HEK293 (cell line): ENCODE measurements around the gene ALDOA.

Experiments used
- EGR2 ChIP-seq: fragments of 450-650 bp; formaldehyde crosslinking; IDR thresholded peaks from 2 replicates; pipeline ENCODE4 v1.5.1; 2016; ENCODE audit warnings: low read depth, missing biosample characterization, missing genetic modification characterization
- HOXA7 ChIP-seq: sonication (generic); formaldehyde crosslinking; IDR thresholded peaks from 2 replicates; pipeline ENCODE4 v1.8.1; 2022; ENCODE audit warnings: missing genetic modification reagents, borderline replicate concordance
- KLF16 ChIP-seq: fragments of 450-650 bp; formaldehyde crosslinking; IDR thresholded peaks from 2 replicates; pipeline ENCODE4 v1.5.1; 2017; ENCODE audit warnings: missing biosample characterization, missing genetic modification characterization
- REPIN1 ChIP-seq: fragments of 450-650 bp; formaldehyde crosslinking; IDR thresholded peaks from 2 replicates; pipeline ENCODE4 v1.5.1; 2017; ENCODE audit warnings: missing biosample characterization, missing genetic modification characterization, low read depth
- YY1 ChIP-seq: fragments of 450-650 bp; formaldehyde crosslinking; IDR thresholded peaks from 2 replicates; pipeline ENCODE4 v1.5.1; 2018; ENCODE audit warnings: missing biosample characterization, missing genetic modification characterization
- ZEB2 ChIP-seq: fragments of 450-650 bp; formaldehyde crosslinking; IDR thresholded peaks from 2 replicates; pipeline ENCODE4 v1.5.1; 2016; ENCODE audit warnings: missing biosample characterization, missing genetic modification characterization
- ZNF132 ChIP-seq: fragments of 450-650 bp; formaldehyde crosslinking; IDR thresholded peaks from 2 replicates; pipeline ENCODE4 v1.5.1; 2017; ENCODE audit warnings: missing biosample characterization, missing genetic modification characterization, borderline replicate concordance
- ZNF214 ChIP-seq: fragments of 450-650 bp; formaldehyde crosslinking; IDR thresholded peaks from 2 replicates; pipeline ENCODE4 v1.5.1; 2017; ENCODE audit warnings: missing biosample characterization, mild to moderate bottlenecking, missing genetic modification characterization, borderline replicate concordance
- ZNF23 ChIP-seq: fragments of 450-650 bp; formaldehyde crosslinking; IDR thresholded peaks from 2 replicates; pipeline ENCODE4 v1.5.1; 2016; ENCODE audit warnings: missing biosample characterization, missing genetic modification characterization, borderline replicate concordance
- ZNF423 ChIP-seq: fragments of 450-650 bp; formaldehyde crosslinking; IDR thresholded peaks from 2 replicates; pipeline ENCODE4 v1.5.1; 2016; ENCODE audit warnings: missing biosample characterization, missing genetic modification characterization
- ZNF433 ChIP-seq: fragments of 450-650 bp; formaldehyde crosslinking; IDR thresholded peaks from 2 replicates; pipeline ENCODE4 v1.5.1; 2016; ENCODE audit warnings: missing biosample characterization, missing genetic modification characterization, low read depth
- ZNF521 ChIP-seq: fragments of 450-650 bp; formaldehyde crosslinking; IDR thresholded peaks from 2 replicates; pipeline ENCODE4 v1.5.1; 2017; ENCODE audit warnings: missing biosample characterization, mild to moderate bottlenecking, missing genetic modification characterization
- ZNF558 ChIP-seq: fragments of 450-650 bp; formaldehyde crosslinking; IDR thresholded peaks from 2 replicates; pipeline ENCODE4 v1.5.1; 2016; ENCODE audit warnings: missing biosample characterization, missing genetic modification characterization
- ZNF610 ChIP-seq: fragments of 450-650 bp; formaldehyde crosslinking; IDR thresholded peaks from 2 replicates; pipeline ENCODE4 v1.5.1; 2016; ENCODE audit warnings: missing biosample characterization, missing genetic modification characterization, borderline replicate concordance
- ZNF747 ChIP-seq: fragments of 450-650 bp; formaldehyde crosslinking; IDR thresholded peaks from 2 replicates; pipeline ENCODE4 v1.5.1; 2016; ENCODE audit warnings: missing biosample characterization, missing genetic modification characterization
- ZNF76 ChIP-seq: fragments of 450-650 bp; formaldehyde crosslinking; IDR thresholded peaks from 2 replicates; pipeline ENCODE4; 2016; ENCODE audit warnings: low read depth, missing biosample characterization, missing genetic modification characterization, borderline replicate concordance
- TF ChIP-seq, protein P1 (sequence below): fragments of 450-650 bp; formaldehyde crosslinking; IDR thresholded peaks from 2 replicates; pipeline ENCODE4 v1.5.1; 2016; ENCODE audit warnings: missing biosample characterization, missing genetic modification characterization, borderline replicate concordance
- TF ChIP-seq, protein P2 (sequence below): fragments of 450-650 bp; formaldehyde crosslinking; IDR thresholded peaks from 2 replicates; pipeline ENCODE4 v1.5.1; 2016; ENCODE audit warnings: missing biosample characterization, missing genetic modification characterization
- TF ChIP-seq, protein P3 (sequence below): fragments of 450-650 bp; formaldehyde crosslinking; IDR thresholded peaks from 2 replicates; pipeline ENCODE4 v1.5.1; 2016; ENCODE audit warnings: missing biosample characterization, missing genetic modification characterization
- TF ChIP-seq, protein P4 (sequence below): fragments of 450-650 bp; formaldehyde crosslinking; IDR thresholded peaks from 2 replicates; pipeline ENCODE4 v1.5.1; 2016; ENCODE audit warnings: missing biosample characterization, missing genetic modification characterization
- TF ChIP-seq, protein P5 (sequence below): fragments of 450-650 bp; formaldehyde crosslinking; IDR thresholded peaks from 2 replicates; pipeline ENCODE4 v1.5.1; 2016; ENCODE audit warnings: missing biosample characterization, missing genetic modification characterization
- TF ChIP-seq, protein P6 (sequence below): fragments of 450-650 bp; formaldehyde crosslinking; IDR thresholded peaks from 2 replicates; pipeline ENCODE4 v1.5.0; 2017; ENCODE audit warnings: missing biosample characterization, missing genetic modification characterization, borderline replicate concordance

ALDOA gene

DNA sequence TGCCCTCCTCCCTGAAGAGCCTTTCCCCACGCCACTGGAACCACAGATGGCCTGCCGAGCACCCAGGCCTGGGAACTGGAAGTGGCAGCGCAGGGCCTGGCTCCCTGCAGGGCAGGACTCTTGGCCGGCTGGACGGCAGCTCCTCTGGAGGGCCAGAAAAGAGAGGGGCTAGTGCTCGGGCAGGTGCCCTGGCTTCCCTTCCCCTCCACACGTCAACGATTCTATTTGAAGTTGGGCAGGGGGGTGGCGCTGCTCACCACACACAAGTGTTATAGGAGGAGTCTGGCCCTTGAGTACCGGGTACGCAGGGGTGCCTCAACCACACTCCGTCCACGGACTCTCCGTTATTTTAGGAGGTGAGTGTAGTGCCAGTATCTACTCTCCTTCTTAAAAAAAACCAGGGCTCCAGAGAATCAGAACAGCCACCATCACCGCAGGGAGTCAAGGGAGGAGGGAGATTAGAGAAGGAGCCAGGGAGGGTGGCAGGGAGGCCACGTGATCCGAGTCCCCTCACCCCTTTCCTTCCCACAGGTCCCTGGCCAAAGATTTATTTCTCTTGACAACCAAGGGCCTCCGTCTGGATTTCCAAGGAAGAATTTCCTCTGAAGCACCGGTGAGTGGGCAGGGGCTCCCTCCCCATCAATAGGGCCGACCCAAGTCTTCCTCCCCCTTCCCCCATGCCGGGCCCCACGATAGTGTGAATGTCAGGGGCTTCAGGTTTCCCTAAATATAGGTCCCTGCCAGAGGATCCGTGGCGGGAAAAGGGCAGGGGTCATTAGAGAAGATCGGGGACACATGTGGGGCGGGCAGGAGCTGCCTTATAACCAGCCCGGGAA is 1.4 kb upstream of the ALDOA start (continued):
- no peak for TF ChIP-seq ZNF214 (tag by site-specific recombination)
- no peak for TF ChIP-seq ZNF423 (tag by site-specific recombination)
- peak; percentile 65 for TF ChIP-seq EGR2 (tag by site-specific recombination)
- TF ChIP-seq YY1 (tag by site-specific recombination): no peak
- no peak for TF ChIP-seq ZNF558
- TF ChIP-seq ZNF23 (tag by site-specific recombination): no peak
- TF ChIP-seq ZNF610 (tag by site-specific recombination): no peak
- TF ChIP-seq, protein P1, sequence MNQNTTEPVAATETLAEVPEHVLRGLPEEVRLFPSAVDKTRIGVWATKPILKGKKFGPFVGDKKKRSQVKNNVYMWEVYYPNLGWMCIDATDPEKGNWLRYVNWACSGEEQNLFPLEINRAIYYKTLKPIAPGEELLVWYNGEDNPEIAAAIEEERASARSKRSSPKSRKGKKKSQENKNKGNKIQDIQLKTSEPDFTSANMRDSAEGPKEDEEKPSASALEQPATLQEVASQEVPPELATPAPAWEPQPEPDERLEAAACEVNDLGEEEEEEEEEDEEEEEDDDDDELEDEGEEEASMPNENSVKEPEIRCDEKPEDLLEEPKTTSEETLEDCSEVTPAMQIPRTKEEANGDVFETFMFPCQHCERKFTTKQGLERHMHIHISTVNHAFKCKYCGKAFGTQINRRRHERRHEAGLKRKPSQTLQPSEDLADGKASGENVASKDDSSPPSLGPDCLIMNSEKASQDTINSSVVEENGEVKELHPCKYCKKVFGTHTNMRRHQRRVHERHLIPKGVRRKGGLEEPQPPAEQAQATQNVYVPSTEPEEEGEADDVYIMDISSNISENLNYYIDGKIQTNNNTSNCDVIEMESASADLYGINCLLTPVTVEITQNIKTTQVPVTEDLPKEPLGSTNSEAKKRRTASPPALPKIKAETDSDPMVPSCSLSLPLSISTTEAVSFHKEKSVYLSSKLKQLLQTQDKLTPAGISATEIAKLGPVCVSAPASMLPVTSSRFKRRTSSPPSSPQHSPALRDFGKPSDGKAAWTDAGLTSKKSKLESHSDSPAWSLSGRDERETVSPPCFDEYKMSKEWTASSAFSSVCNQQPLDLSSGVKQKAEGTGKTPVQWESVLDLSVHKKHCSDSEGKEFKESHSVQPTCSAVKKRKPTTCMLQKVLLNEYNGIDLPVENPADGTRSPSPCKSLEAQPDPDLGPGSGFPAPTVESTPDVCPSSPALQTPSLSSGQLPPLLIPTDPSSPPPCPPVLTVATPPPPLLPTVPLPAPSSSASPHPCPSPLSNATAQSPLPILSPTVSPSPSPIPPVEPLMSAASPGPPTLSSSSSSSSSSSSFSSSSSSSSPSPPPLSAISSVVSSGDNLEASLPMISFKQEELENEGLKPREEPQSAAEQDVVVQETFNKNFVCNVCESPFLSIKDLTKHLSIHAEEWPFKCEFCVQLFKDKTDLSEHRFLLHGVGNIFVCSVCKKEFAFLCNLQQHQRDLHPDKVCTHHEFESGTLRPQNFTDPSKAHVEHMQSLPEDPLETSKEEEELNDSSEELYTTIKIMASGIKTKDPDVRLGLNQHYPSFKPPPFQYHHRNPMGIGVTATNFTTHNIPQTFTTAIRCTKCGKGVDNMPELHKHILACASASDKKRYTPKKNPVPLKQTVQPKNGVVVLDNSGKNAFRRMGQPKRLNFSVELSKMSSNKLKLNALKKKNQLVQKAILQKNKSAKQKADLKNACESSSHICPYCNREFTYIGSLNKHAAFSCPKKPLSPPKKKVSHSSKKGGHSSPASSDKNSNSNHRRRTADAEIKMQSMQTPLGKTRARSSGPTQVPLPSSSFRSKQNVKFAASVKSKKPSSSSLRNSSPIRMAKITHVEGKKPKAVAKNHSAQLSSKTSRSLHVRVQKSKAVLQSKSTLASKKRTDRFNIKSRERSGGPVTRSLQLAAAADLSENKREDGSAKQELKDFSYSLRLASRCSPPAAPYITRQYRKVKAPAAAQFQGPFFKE (tag by site-specific recombination): no peak
- TF ChIP-seq, protein P2, sequence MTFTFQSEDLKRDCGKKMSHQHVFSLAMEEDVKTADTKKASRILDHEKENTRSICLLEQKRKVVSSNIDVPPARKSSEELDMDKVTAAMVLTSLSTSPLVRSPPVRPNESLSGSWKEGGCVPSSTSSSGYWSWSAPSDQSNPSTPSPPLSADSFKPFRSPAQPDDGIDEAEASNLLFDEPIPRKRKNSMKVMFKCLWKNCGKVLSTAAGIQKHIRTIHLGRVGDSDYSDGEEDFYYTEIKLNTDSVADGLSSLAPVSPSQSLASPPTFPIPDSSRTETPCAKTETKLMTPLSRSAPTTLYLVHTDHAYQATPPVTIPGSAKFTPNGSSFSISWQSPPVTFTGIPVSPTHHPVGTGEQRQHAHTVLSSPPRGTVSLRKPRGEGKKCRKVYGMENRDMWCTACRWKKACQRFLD (tag by site-specific recombination): no peak
- TF ChIP-seq, protein P3, sequence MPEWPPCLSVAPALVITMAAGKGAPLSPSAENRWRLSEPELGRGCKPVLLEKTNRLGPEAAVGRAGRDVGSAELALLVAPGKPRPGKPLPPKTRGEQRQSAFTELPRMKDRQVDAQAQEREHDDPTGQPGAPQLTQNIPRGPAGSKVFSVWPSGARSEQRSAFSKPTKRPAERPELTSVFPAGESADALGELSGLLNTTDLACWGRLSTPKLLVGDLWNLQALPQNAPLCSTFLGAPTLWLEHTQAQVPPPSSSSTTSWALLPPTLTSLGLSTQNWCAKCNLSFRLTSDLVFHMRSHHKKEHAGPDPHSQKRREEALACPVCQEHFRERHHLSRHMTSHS: no peak
- no peak for TF ChIP-seq ZNF433 (tag by site-specific recombination)
- TF ChIP-seq, protein P4, sequence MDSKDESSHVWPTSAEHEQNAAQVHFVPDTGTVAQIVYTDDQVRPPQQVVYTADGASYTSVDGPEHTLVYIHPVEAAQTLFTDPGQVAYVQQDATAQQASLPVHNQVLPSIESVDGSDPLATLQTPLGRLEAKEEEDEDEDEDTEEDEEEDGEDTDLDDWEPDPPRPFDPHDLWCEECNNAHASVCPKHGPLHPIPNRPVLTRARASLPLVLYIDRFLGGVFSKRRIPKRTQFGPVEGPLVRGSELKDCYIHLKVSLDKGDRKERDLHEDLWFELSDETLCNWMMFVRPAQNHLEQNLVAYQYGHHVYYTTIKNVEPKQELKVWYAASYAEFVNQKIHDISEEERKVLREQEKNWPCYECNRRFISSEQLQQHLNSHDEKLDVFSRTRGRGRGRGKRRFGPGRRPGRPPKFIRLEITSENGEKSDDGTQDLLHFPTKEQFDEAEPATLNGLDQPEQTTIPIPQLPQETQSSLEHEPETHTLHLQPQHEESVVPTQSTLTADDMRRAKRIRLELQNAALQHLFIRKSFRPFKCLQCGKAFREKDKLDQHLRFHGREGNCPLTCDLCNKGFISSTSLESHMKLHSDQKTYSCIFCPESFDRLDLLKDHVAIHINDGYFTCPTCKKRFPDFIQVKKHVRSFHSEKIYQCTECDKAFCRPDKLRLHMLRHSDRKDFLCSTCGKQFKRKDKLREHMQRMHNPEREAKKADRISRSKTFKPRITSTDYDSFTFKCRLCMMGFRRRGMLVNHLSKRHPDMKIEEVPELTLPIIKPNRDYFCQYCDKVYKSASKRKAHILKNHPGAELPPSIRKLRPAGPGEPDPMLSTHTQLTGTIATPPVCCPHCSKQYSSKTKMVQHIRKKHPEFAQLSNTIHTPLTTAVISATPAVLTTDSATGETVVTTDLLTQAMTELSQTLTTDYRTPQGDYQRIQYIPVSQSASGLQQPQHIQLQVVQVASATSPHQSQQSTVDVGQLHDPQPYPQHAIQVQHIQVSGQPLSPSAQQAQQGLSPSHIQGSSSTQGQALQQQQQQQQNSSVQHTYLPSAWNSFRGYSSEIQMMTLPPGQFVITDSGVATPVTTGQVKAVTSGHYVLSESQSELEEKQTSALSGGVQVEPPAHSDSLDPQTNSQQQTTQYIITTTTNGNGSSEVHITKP (tag by site-specific recombination): peak; percentile 98
- TF ChIP-seq ZEB2 (tag by site-specific recombination): 0 out of 2 replicates have a peak, but pooled peaks have one; percentile 68
- TF ChIP-seq KLF16: no peak
- no peak for TF ChIP-seq ZNF521 (tag by site-specific recombination)
- no peak for TF ChIP-seq ZNF132
- TF ChIP-seq, protein P5, sequence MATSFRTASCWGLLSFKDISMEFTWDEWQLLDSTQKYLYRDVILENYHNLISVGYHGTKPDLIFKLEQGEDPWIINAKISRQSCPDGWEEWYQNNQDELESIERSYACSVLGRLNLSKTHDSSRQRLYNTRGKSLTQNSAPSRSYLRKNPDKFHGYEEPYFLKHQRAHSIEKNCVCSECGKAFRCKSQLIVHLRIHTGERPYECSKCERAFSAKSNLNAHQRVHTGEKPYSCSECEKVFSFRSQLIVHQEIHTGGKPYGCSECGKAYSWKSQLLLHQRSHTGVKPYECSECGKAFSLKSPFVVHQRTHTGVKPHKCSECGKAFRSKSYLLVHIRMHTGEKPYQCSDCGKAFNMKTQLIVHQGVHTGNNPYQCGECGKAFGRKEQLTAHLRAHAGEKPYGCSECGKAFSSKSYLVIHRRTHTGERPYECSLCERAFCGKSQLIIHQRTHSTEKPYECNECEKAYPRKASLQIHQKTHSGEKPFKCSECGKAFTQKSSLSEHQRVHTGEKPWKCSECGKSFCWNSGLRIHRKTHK: no peak
- TF ChIP-seq HOXA7: no peak
- peak; percentile 91 for TF ChIP-seq ZNF76 (tag by site-specific recombination)
- TF ChIP-seq REPIN1 (tag by site-specific recombination): no peak
- no peak for TF ChIP-seq ZNF747
- TF ChIP-seq, protein P6, sequence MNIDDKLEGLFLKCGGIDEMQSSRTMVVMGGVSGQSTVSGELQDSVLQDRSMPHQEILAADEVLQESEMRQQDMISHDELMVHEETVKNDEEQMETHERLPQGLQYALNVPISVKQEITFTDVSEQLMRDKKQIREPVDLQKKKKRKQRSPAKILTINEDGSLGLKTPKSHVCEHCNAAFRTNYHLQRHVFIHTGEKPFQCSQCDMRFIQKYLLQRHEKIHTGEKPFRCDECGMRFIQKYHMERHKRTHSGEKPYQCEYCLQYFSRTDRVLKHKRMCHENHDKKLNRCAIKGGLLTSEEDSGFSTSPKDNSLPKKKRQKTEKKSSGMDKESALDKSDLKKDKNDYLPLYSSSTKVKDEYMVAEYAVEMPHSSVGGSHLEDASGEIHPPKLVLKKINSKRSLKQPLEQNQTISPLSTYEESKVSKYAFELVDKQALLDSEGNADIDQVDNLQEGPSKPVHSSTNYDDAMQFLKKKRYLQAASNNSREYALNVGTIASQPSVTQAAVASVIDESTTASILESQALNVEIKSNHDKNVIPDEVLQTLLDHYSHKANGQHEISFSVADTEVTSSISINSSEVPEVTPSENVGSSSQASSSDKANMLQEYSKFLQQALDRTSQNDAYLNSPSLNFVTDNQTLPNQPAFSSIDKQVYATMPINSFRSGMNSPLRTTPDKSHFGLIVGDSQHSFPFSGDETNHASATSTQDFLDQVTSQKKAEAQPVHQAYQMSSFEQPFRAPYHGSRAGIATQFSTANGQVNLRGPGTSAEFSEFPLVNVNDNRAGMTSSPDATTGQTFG: no peak
